ENCODE results near the gene MTUS2. TPM values are rescaled to one million over a fixed set of nuclear protein-coding genes. Genes with fewer than 3 reads are reported as not detected.

Gene MTUS2
- total RNA-seq, 6 experiments from 2014 or later, result 0.07 to 0.15 (median 0.14) TPM; not detected in 1

DNA sequence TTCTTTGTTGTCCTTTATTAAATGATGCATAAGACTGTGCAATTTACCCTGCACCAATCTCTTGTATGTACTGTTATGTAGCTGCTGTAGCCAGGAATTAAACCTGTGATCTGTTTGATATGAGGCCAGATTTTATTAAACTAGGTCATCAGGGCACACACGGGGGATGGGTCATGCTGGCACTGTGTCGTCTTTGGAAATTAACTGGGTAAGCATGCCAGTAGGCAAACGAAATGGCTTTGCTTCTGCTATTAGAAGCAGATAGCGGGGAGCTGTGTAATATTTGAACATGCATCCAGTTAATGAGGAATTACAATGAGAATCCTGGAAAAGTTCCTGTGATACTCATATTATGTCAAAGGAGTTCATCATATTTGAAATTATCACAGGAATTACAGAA is 23.5 kb downstream of the MTUS2 start:
- peaks cover 17% of the 10 kb centered on the region for H3K27me3 Mint-ChIP-seq (ENCODE audit: insufficient read depth)
- H3K4me3 Mint-ChIP-seq, result no peak overlapping the region
- no peaks in the 10 kb centered on the region for H3K9me3 Mint-ChIP-seq
- no peak overlapping the region for H3K27ac Mint-ChIP-seq
- H3K4me1 Mint-ChIP-seq (ENCODE audit: low read depth), result no peaks in the 10 kb centered on the region
- no peak for TF ChIP-seq CTCF (IDR thresholded peaks at IDR 0.05)
- DNase-seq, result no peak
- no peaks in the 10 kb centered on the region for H3K36me3 Mint-ChIP-seq (ENCODE audit: low read depth)

DNA sequence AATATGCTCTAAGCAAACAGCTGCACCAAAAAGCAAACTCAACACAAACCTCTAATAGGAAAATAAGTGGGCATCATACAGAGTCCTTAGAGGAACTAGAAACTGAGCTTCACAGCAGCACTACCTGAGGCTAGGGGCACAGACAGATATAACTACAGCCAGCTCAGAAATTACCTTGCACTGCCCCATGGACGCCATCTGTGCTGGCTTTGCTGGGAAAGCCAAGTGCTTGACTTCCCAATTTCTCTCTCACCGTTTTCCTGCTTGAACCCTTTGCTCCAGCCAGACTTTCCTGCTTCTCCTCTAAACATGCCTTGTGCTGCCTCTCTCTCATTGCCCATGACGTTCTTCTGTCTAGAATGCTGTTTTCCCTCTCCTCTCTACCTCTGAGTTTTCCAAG is 29.3 kb downstream of the MTUS2 start:
- Mint-ChIP-seq H3K27me3 (ENCODE audit: insufficient read depth) (peaks cover 31% of the 10 kb centered on the region), H3K4me1 (ENCODE audit: low read depth) (no peaks in the 10 kb centered on the region), H3K36me3 (ENCODE audit: low read depth) (no peaks in the 10 kb centered on the region), H3K9me3 (no peaks in the 10 kb centered on the region), H3K4me3 (no peak overlapping the region), H3K27ac (no peak overlapping the region)
- no peak for TF ChIP-seq CTCF (IDR thresholded peaks at IDR 0.05)
- no peak for DNase-seq

- no peak overlapping the region for H3K27ac Mint-ChIP-seq
- no peak for DNase-seq
- peaks cover 35% of the 10 kb centered on the region for H3K27me3 Mint-ChIP-seq (ENCODE audit: insufficient read depth)
- TF ChIP-seq CTCF (IDR thresholded peaks at IDR 0.05), result no peak
- H3K4me1 Mint-ChIP-seq (ENCODE audit: low read depth), result no peaks in the 10 kb centered on the region
- no peak overlapping the region for H3K4me3 Mint-ChIP-seq
- no peaks in the 10 kb centered on the region for H3K36me3 Mint-ChIP-seq (ENCODE audit: low read depth)
- no peaks in the 10 kb centered on the region for H3K9me3 Mint-ChIP-seq
These were observed 30.1 kb downstream of the MTUS2 start for GRCh38 chr13:28850226-28850625.

GRCh38 chr13:28851422-28851821 is 31.3 kb downstream of the MTUS2 start:
- Mint-ChIP-seq H3K4me1 (ENCODE audit: low read depth) (no peaks in the 10 kb centered on the region), H3K9me3 (no peaks in the 10 kb centered on the region), H3K4me3 (no peak overlapping the region), H3K27ac (no peak overlapping the region), H3K36me3 (ENCODE audit: low read depth) (no peaks in the 10 kb centered on the region), H3K27me3 (ENCODE audit: insufficient read depth) (peaks cover 37% of the 10 kb centered on the region)
- TF ChIP-seq CTCF (IDR thresholded peaks at IDR 0.05), result no peak
- no peak for DNase-seq

DNA sequence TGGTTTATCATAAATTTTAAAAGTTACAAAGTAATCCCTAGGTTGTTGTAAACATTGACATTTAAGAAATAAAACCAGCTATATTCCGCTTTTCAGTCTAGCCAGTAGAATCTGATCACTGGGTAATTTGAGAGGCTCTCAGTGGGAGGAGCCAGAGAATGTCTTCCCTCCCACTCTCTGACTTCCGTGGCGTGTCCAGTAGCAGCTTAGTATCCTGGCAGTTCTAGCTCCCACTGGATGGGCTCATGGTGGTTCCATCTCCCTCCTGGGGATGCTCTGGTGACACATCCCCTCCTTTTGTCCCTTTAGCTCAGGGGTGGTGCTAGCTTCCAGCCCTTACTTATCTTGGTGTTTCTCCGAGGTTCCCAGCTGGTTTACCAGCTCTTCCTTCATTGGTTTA is 34.5 kb downstream of the MTUS2 start:
- Mint-ChIP-seq H3K27me3 (ENCODE audit: insufficient read depth) (peaks cover 42% of the 10 kb centered on the region), H3K4me3 (no peak overlapping the region), H3K4me1 (ENCODE audit: low read depth) (no peaks in the 10 kb centered on the region), H3K9me3 (no peaks in the 10 kb centered on the region), H3K27ac (no peak overlapping the region), H3K36me3 (ENCODE audit: low read depth) (no peaks in the 10 kb centered on the region)
- no peak for TF ChIP-seq CTCF (IDR thresholded peaks at IDR 0.05)
- DNase-seq, result no peak

DNA sequence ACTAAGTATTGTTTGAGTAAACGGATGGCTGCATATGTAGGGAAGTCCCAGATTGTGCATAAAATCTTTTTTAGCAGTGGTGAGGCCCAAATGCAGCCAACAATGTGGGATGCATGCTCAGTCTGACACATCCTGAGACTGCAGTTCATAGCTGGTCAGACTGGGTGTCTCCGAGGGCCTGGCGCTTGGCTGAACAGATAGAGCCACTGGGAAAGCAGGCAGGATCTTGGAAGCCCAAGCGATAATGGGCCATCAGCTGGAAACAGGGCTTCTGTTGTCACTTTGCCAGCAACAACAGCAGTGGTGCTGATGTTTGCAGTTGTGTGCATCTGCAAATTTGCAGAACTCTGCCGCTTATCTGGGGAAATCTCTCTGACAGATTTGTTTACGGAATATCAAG is 36.1 kb downstream of the MTUS2 start:
- no peak for DNase-seq
- Mint-ChIP-seq H3K4me3 (no peak overlapping the region), H3K9me3 (no peaks in the 10 kb centered on the region), H3K27me3 (ENCODE audit: insufficient read depth) (peaks cover 33% of the 10 kb centered on the region), H3K4me1 (ENCODE audit: low read depth) (no peaks in the 10 kb centered on the region), H3K27ac (no peak overlapping the region), H3K36me3 (ENCODE audit: low read depth) (no peaks in the 10 kb centered on the region)
- TF ChIP-seq CTCF (IDR thresholded peaks at IDR 0.05), result no peak

All from HFFc6 (cell line).